Right cardiac atrium (tissue), 5 donors: ENCODE results near the gene CCND2. TPM values are rescaled to one million over a fixed set of nuclear protein-coding genes. Genes with fewer than 3 reads are reported as not detected.
A peak's percentile ranks its signal among the peaks of the same experiment; 100 is the strongest.

Source experiments
- ATAC-seq, 2 donors: fragments of 200-7000 bp; cut with Tn5 transposase; one replicate each; pipeline versions ENCODE4 v1.8.0 to v1.9.1; 2020; ENCODE audit warnings: moderate library complexity in 2 of 2, mild to moderate bottlenecking in 1 of 2
- DNase-seq, 3 donors: peaks; one replicate each; pipeline ENCODE4 v3.0.0-alpha.2; 2020
- H3K27ac ChIP-seq: one replicate; pipeline ENCODE4 v1.5.1; 2013; ENCODE audit warnings: mild to moderate bottlenecking, low read length, control low read depth, moderate library complexity
- H3K27me3 ChIP-seq: one replicate; pipeline ENCODE4 v1.6.1; 2013; ENCODE audit not compliant: control insufficient read depth, insufficient read depth
- H3K4me1 ChIP-seq: one replicate; pipeline ENCODE4 v1.6.1; 2013; ENCODE audit warnings: low read length; ENCODE audit not compliant: control insufficient read depth, insufficient read depth
- H3K4me3 ChIP-seq: one replicate; pipeline ENCODE4 v1.5.1; 2013; ENCODE audit warnings: low read length, control low read depth
- H3K9me3 ChIP-seq: one replicate; pipeline ENCODE4 v1.6.1; 2013; ENCODE audit warnings: low read length; ENCODE audit not compliant: control insufficient read depth
- WGBS: extraction: QIAGEN DNeasy Blood & Tissue Kit; methylation state at CpG from one replicate; pipeline ENCODE4 v1.1.7; 2013; 5-methylcytosine and 5-hydroxymethylcytosine counted together
- intact Hi-C, 4 donors: fragments of 100-400 bp; cut with DNase I; formaldehyde crosslinking; loops; one replicate each; pipeline versions ENCODE4 v1.11.0 to v1.14.0; 2022 to 2023
- polyA plus RNA-seq: library from polyadenylated mRNA; stranded (reverse); fragments of 200-250 nt; gene quantifications from one replicate; pipeline ENCODE4 v1.2.3, GENCODE V29; 2013
- total RNA-seq, 4 donors: library from RNA; stranded (reverse); fragmentation: NEBNext Ultra II Directional; extraction: Animal tissue kit (Norgen Biotek cat#: 25700); gene quantifications; one replicate each; pipeline ENCODE4 v1.2.1, GENCODE V29; 2021
- donor health status: healthy with polysubstance abuse.
- donor health status: DM: no; HTN: yes; CAD: no.
- donor health status: DM: no; HTN: no; CAD: no.
- donor health status: DM: no; HTN: yes; CAD: no; lungs with severe emphysema.
- donor health status: DM: yes; HTN: yes; CAD: no.

Gene CCND2
- total and polyA plus RNA-seq, 5 donors, result 44.3 to 255 (median 211) TPM

DNA sequence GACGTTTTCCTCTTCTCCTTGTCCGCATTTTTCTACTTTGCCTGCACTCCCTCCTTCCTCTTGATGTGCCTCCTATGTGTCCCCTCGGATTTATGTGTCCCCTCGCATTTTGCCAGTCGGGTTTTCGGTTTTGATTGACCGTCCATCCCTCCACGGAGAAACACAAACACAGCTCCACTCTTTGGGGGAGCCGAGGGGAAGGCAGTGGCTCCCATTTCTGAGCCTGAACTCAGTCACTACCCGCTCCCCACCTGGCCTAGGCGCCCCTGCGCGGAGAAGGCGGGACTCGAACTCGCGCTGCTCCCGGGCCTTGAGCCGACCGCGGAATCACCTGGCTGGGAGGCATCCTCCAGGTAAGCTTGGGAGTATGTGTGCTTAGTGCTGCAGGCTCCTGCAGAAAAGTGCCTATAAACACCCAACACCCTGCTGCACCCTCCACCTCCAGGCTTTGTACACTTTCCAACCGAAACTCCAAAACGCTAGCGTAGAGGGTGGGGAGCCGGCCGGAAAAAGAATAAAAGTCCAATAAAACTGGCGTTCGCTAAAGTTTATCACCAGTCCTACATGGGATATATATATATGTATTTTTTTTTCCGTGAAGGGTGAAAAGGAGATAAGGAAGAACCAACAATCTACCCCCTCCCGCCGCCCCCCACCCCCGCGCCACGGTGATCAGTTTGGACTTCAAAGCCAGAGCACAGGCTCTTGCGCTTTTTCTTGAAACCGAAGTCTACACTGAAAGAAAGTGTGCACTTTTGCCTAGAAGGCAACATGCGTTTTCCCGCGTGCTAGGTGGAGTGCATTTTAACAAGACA lies 3.3 kb upstream of the CCND2 start:
- Histone ChIP-seq H3K27ac (peak overlapping the region; percentile 62), H3K4me1 (peaks cover 4% of the 10 kb centered on the region), H3K27me3 (no peaks in the 10 kb centered on the region), H3K9me3 (no peaks in the 10 kb centered on the region), H3K4me3 (peak overlapping the region; percentile 75)
- WGBS, result 8% methylated on average over 39 of the region's 39 CpGs
- DNase-seq (peak in 2 of 3 donors; percentile 62 to 66), ATAC-seq (no peak)
- intact Hi-C loops, result loop anchor here (10.0 kb wide), 4 partner anchors 155 to 275 kb away; no protein-coding TSS in a partner anchor

DNA sequence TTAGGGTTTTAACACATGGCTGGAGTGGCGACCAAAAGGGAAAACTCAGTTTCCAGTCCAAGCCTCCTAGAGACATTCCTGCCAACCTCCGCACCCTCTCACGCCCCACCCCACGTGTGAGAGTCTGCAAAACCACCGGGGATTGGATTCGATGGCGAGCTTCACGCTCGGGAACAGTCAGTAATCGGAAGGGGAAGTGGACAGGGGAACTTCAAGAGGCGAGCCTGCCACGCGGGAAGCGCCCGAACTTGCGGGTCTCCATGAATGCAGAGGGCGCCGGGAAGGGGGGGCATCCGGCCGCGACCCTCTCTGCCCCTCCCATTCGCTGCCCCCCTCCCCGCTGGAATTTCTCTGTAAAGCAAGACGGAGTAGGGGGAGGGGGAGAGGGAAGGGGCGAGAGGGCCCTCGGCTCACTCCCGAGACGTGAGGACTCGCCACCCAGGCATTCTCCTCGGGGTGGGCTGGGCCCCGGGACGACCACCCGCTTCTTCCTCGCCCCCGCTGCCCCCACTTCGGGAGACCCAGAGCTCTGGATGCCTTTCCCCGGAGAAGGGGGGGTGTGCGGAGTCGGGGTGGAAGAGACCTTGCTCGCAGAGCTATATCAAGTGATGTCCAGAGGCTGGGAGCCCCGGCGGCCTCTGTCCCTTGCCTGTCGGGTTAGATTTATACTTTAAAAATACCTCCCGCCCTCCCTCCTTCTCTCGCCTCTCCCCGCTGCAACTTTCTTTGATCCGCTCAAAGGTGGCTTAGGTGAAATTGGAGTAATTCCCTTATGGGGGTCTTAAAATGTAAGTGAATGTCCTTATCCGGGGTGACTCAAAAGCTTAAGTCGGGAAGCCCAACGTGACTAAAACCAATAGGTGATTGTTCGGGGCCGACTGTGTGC lies 2.5 kb upstream of the CCND2 start:
- Histone ChIP-seq H3K27me3 (no peaks in the 10 kb centered on the region), H3K27ac (peak overlapping the region; percentile 31), H3K4me1 (peaks cover 4% of the 10 kb centered on the region)

DNA sequence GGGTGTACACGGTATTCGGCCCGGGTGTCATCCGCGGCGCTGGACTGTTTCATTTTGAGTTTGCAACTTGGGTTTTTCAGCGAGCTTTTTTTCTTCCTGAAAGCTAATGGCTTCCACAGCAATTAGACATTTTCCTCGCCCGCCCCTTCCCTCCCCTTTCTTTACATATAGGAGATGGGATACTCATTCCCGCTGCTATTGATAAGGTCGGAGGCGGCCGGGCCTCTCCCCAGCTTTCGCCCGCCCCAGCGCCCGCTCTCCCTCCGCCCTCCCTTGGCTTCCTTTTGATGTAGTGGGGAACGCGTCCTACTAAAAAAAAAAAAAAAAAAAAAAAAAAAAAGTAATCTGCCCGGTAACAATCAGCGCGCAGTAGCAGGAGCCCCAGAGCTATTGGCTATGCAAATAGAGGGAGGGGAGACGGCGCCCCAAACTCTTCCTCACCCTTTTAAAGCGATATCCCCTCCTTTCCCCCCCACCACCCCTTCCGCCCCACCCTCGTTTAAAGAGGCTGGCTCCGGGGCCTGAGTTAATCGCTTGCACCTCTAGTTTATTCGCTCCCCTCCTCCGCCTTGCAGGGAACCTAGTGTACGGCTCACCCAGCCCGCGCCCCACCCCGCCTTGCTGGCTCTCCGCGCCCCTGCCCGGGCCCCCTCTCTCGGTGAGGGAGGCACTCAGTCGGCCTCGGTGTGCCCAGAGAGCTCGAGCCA lies 1.7 kb upstream of the CCND2 start:
- Histone ChIP-seq H3K27me3 (no peaks in the 10 kb centered on the region), H3K9me3 (no peaks in the 10 kb centered on the region), H3K4me1 (peaks cover 4% of the 10 kb centered on the region), H3K4me3 (peak overlapping the region; percentile 75), H3K27ac (peak overlapping the region; percentile 37)
- WGBS, result under 1% methylated on average over 43 of the region's 43 CpGs
- intact Hi-C loops, result loop anchor here (10.0 kb wide), 4 partner anchors 157 to 277 kb away; no protein-coding TSS in a partner anchor
- DNase-seq (peak; percentile 80 to 92 (median 89)), ATAC-seq (peak; percentile 64 to 68)

More for the DNA sequence above, 2.5 kb upstream of the CCND2 start:
- 1% methylated on average over 52 of the region's 52 CpGs for WGBS
- Histone ChIP-seq H3K4me3 (peak overlapping the region; percentile 75), H3K9me3 (no peaks in the 10 kb centered on the region)
- DNase-seq (peak; percentile 52 to 83 (median 81)), ATAC-seq (peak in 1 of 2 donors; percentile 6)
- intact Hi-C loops, result loop anchor here (10.0 kb wide), 4 partner anchors 156 to 276 kb away; no protein-coding TSS in a partner anchor

DNA sequence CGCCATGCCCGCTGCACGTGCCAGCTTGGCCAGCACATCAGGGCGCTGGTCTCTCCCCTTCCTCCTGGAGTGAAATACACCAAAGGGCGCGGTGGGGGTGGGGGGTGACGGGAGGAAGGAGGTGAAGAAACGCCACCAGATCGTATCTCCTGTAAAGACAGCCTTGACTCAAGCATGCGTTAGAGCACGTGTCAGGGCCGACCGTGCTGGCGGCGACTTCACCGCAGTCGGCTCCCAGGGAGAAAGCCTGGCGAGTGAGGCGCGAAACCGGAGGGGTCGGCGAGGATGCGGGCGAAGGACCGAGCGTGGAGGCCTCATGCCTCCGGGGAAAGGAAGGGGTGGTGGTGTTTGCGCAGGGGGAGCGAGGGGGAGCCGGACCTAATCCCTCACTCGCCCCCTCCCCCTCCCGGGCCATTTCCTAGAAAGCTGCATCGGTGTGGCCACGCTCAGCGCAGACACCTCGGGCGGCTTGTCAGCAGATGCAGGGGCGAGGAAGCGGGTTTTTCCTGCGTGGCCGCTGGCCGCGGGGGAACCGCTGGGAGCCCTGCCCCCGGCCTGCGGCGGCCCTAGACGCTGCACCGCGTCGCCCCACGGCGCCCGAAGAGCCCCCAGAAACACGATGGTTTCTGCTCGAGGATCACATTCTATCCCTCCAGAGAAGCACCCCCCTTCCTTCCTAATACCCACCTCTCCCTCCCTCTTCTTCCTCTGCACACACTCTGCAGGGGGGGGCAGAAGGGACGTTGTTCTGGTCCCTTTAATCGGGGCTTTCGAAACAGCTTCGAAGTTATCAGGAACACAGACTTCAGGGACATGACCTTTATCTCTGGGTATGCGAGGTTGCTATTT lies 914 bp upstream of the CCND2 start:
- H3K27ac ChIP-seq, result peak overlapping the region; percentile 37

DNA sequence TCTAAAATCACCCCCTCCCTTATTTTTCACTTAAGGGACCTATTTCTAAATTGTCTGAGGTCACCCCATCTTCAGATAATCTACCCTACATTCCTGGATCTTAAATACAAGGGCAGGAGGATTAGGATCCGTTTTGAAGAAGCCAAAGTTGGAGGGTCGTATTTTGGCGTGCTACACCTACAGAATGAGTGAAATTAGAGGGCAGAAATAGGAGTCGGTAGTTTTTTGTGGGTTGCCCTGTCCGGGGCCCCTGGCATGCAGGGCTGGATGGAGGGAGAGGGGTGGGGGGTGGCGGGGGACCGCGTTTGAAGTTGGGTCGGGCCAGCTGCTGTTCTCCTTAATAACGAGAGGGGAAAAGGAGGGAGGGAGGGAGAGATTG lies 300 bp upstream of the CCND2 start:
- DNase-seq, result no peak
- Histone ChIP-seq H3K27ac (peak overlapping the region; percentile 27), H3K4me1 (peaks cover 4% of the 10 kb centered on the region)

More for the DNA sequence above, 914 bp upstream of the CCND2 start:
- peak in 1 of 2 donors; percentile 2 for ATAC-seq
- under 1% methylated on average over 62 of the region's 62 CpGs for WGBS
- Histone ChIP-seq H3K4me1 (peaks cover 4% of the 10 kb centered on the region), H3K9me3 (no peaks in the 10 kb centered on the region), H3K4me3 (peak overlapping the region; percentile 75), H3K27me3 (no peaks in the 10 kb centered on the region)
- DNase-seq, result peak; percentile 50 to 85 (median 82)
- intact Hi-C loops, result loop anchor here (10.0 kb wide), 4 partner anchors 158 to 278 kb away; no protein-coding TSS in a partner anchor

DNA sequence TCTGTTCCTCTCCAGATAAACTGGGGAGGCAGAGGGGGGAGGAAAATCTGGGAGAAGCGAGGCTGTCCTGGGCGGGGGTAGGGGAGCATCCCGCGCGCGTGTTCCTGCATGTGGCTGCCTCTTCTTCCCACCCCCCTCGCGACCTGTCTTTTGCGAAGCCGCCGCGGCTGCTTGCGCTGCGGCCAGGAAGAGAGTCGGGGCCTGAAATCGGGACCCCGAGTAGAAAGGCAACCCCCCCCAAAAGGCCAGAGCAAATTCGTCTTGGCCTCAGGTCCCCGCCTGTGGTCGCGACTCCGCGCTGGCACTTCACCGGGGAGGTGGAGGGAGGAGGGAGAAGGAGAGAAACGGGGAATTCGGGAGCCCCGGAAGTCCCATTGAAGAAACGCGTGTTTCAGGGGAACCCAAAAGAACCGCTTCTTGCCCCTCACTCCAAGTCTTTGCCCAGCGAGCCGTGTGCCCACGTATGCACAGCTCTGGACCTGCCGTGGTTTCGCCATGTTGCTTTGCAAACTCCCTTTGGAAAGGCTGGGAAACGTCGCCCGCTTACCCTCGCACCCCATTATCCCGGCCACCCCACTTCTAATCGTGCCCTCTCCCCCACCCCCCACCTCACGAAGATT lies 944 bp downstream of the CCND2 start:
- Histone ChIP-seq H3K4me3 (peak overlapping the region; percentile 88), H3K9me3 (no peaks in the 10 kb centered on the region), H3K27me3 (no peaks in the 10 kb centered on the region), H3K27ac (peak overlapping the region; percentile 90), H3K4me1 (peaks cover 4% of the 10 kb centered on the region)
- ATAC-seq (no peak), DNase-seq (peak in 2 of 3 donors; percentile 62 to 73)
- intact Hi-C loops, result loop anchor here (5.0 to 10.0 kb wide), 9 partner anchors 160 to 387 kb away; no protein-coding TSS in a partner anchor
- WGBS, result under 1% methylated on average over 42 of the region's 42 CpGs

More for the DNA sequence above, 300 bp upstream of the CCND2 start:
- Histone ChIP-seq H3K27me3 (no peaks in the 10 kb centered on the region), H3K9me3 (no peaks in the 10 kb centered on the region), H3K4me3 (peak overlapping the region; percentile 75)
- intact Hi-C loops, result loop anchor here (10.0 kb wide), 4 partner anchors 158 to 278 kb away; no protein-coding TSS in a partner anchor
- no peak for ATAC-seq
- under 1% methylated on average over 10 of the region's 10 CpGs for WGBS

DNA sequence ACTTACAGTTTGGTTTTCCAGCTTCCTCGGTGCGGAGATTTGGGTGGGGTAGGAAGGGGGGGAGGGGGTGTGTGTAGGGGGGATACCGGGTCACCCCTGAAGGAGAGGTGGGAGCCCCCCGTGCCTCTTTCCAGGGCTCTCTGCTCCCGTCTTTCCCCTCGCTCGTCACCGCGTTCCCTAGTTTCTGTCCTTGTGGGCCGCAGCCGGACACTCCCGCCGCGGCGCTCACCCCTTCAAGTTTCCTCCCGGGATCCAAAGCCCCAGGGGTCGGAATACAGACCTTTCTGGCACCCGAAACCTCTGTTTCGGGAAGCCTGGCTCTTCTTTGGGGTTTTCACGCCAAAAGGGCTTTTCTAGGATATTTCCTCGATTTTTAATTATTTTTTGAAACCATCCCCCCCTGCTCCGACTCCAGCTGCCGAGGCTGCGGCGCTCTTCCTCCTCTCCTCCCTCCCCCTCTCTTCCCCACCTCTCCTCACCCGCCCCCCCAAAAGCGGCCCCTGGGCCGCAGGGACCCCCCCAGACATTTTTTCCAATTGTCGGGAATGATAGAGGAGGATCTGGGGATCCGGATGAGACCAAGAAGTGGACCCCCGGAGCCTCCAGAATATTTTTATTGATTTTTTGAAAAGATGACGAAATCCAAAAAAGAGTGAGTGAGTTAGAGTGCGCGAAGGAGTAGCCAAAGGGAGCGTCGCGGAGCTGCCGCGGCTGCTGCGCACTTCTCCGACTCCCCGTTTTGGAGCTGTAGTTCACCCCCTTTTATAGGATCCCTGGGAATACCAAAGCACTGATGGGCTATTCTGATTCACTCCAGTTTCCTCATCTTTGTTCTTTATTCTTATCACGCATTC lies 1.7 kb downstream of the CCND2 start:
- 3% methylated on average over 43 of the region's 43 CpGs for WGBS
- Histone ChIP-seq H3K4me1 (peaks cover 6% of the 10 kb centered on the region), H3K9me3 (no peaks in the 10 kb centered on the region), H3K4me3 (peak overlapping the region; percentile 88), H3K27me3 (no peaks in the 10 kb centered on the region), H3K27ac (peak overlapping the region; percentile 90)
- intact Hi-C loops, result loop anchor here (5.0 to 10.0 kb wide), 9 partner anchors 160 to 388 kb away; no protein-coding TSS in a partner anchor
- ATAC-seq (no peak), DNase-seq (peak in 2 of 3 donors; percentile 65 to 68)

DNA sequence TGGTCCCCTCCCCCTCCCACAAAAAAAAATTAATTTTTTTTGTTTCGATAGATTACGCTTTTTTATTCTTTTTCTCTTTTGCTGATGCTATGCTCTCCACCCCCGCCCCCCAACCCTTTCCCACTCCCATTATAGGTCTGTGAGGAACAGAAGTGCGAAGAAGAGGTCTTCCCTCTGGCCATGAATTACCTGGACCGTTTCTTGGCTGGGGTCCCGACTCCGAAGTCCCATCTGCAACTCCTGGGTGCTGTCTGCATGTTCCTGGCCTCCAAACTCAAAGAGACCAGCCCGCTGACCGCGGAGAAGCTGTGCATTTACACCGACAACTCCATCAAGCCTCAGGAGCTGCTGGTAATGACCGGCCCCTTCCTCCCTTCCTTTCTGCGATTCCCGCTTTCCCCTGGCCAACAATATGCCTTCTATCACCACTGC lies 2.3 kb downstream of the CCND2 start:
- no peak for ATAC-seq
- H3K9me3 ChIP-seq, result no peaks in the 10 kb centered on the region
- H3K27ac ChIP-seq, result peak overlapping the region; percentile 88
- no peaks in the 10 kb centered on the region for H3K27me3 ChIP-seq
- H3K4me3 ChIP-seq, result peak overlapping the region; percentile 88
- peaks cover 10% of the 10 kb centered on the region for H3K4me1 ChIP-seq
- DNase-seq, result peak in 2 of 3 donors; percentile 62 to 75
- intact Hi-C loops, result loop anchor here (2.0 to 10.0 kb wide), 10 partner anchors 161 to 389 kb away; no protein-coding TSS in a partner anchor
- 34% methylated on average over 14 of the region's 14 CpGs for WGBS
